Measurements from ENCODE around the gene GPR101.

The GPR101 gene

GRCh38 chrX:137033774-137034507 lies at the start of gene GPR101:
TSS of gene GPR101 (minus strand) at chrX:137033995. CDS start at chrX:137031674, 2,321 bp downstream.
- no peak for DNase-seq

- DNase-seq: no peak
Measured at GRCh38 chrX:137081239-137081638, 47.4 kb upstream of the GPR101 start.

- no peak for DNase-seq
Measured at GRCh38 chrX:137072396-137072795, 38.6 kb upstream of the GPR101 start.

- DNase-seq: no peak
Measured at GRCh38 chrX:137071596-137071995, 37.8 kb upstream of the GPR101 start.

- no peak for DNase-seq
Measured at GRCh38 chrX:137067147-137067546, 33.4 kb upstream of the GPR101 start.

GRCh38 chrX:137062915-137063617 lies 29.3 kb upstream of the GPR101 start:
- no peak for DNase-seq

GRCh38 chrX:137058339-137059127 lies 24.7 kb upstream of the GPR101 start:
- no peak for DNase-seq

GRCh38 chrX:137052643-137053235 lies 18.9 kb upstream of the GPR101 start:
- DNase-seq: peak; percentile 30

GRCh38 chrX:137051978-137052642 lies 18.3 kb upstream of the GPR101 start:
- DNase-seq: peak; percentile 82

- no peak for DNase-seq
Measured at GRCh38 chrX:137044893-137045292, 11.1 kb upstream of the GPR101 start.

- no peak for DNase-seq
Measured at GRCh38 chrX:137043736-137044135, 9.9 kb upstream of the GPR101 start.

- DNase-seq: no peak
Measured at GRCh38 chrX:137041329-137041728, 7.5 kb upstream of the GPR101 start.

- DNase-seq: no peak
Measured at GRCh38 chrX:137040113-137040794, 6.5 kb upstream of the GPR101 start.

GRCh38 chrX:137034508-137034872 lies 695 bp upstream of the GPR101 start:
- no peak for DNase-seq

GRCh38 chrX:137032841-137033773 lies 688 bp downstream of the GPR101 start:
- DNase-seq: no peak

GRCh38 chrX:137032341-137032694 lies 1.5 kb downstream of the GPR101 start:
- DNase-seq: no peak

GRCh38 chrX:137031517-137032340 lies 2.1 kb downstream of the GPR101 start:
- DNase-seq: peak; percentile 67

GRCh38 chrX:137031039-137031438 lies 2.8 kb downstream of the GPR101 start:
- DNase-seq: no peak

GRCh38 chrX:137028699-137029098 lies 5.1 kb downstream of the GPR101 start:
- DNase-seq: no peak

- no peak for DNase-seq
Measured at GRCh38 chrX:137025930-137026329, 7.9 kb downstream of the GPR101 start.
